ENCODE results near the gene ARPP19. TPM values are rescaled to one million over a fixed set of nuclear protein-coding genes. Genes with fewer than 3 reads are reported as not detected.

The ARPP19 gene
- polyA plus RNA-seq, 3 donors, result 26.2 to 48.3 (median 44.4) TPM

- Histone ChIP-seq H3K4me3 (replicated peaks in 1 of 3; ENCODE audit: low read depth in 2 of 3, low read length in 3 of 3) (no peak overlapping the region), H3K79me2 (ENCODE audit: insufficient read depth, low read length) (peaks cover 98% of the 10 kb centered on the region), H3K4me1 (ENCODE audit: control insufficient read depth in 1 of 2, insufficient read depth in 2 of 2, low read length in 2 of 2) (peaks cover 27 to 29% of the 10 kb centered on the region in 2 donors), H3K36me3 (replicated peaks in 1 of 2; ENCODE audit: control insufficient read depth in 1 of 2, insufficient read depth in 2 of 2, low read length in 2 of 2) (peaks cover 18 to 45% of the 10 kb centered on the region in 2 donors), H3K9me3 (replicated peaks in 1 of 2; ENCODE audit: control insufficient read depth in 1 of 2, insufficient read depth in 1 of 2, low read length in 2 of 2) (no peaks in the 10 kb centered on the region), H3K27ac (ENCODE audit: low read depth in 1 of 2, low read length in 2 of 2) (peak overlapping the region in 1 of 2 donors; percentile 60), H3K4me2 (replicated peaks; ENCODE audit: extremely low read depth, low read length, poor library complexity, severe bottlenecking) (no peak overlapping the region), H4K20me1 (ENCODE audit: insufficient read depth, low read length) (peaks cover 49% of the 10 kb centered on the region), H3K27me3 (ENCODE audit: control insufficient read depth in 2 of 2, insufficient read depth in 2 of 2, low read length in 2 of 2) (no peaks in the 10 kb centered on the region), H2AFZ (ENCODE audit: insufficient read depth, low read depth, low read length, poor library complexity, severe bottlenecking) (no peak overlapping the region), H3K9ac (ENCODE audit: insufficient read depth, low read length, poor library complexity, severe bottlenecking) (no peak overlapping the region)
- DNase-seq, result no peak
- no peak overlapping the region for H3K4me3 Mint-ChIP-seq
- no peak for TF ChIP-seq CTCF (IDR thresholded peaks at IDR 0.05)
- peaks cover 45% of the 10 kb centered on the region for H3K4me1 Mint-ChIP-seq
- intact Hi-C loops (cut with micrococcal nuclease), result no loop called here
- H3K27me3 Mint-ChIP-seq (ENCODE audit: low read depth in 3 of 3), result no peaks in the 10 kb centered on the region
- H3K36me3 Mint-ChIP-seq, result peaks cover 23 to 35% of the 10 kb centered on the region in 2 donors
- H3K27ac Mint-ChIP-seq, result peak overlapping the region in 4 of 7 donors; percentile 5 to 43 (median 21)
- H3K9me3 Mint-ChIP-seq, result no peaks in the 10 kb centered on the region
Observed at GRCh38 chr15:52557274-52557641, 11.6 kb downstream of the ARPP19 start.

GRCh38 chr15:52556524-52557273, 12.1 kb downstream of the ARPP19 start:
- no peak overlapping the region for H3K4me3 ChIP-seq (replicated peaks in 1 of 3; ENCODE audit: low read depth in 2 of 3, low read length in 3 of 3)
- H3K27ac Mint-ChIP-seq, result peak overlapping the region in 6 of 7 donors; percentile 13 to 58 (median 30)
- intact Hi-C loops (cut with micrococcal nuclease), result no loop called here
- H3K79me2 ChIP-seq (ENCODE audit: insufficient read depth, low read length), result peaks cover 95% of the 10 kb centered on the region
- no peaks in the 10 kb centered on the region for H3K27me3 Mint-ChIP-seq (ENCODE audit: low read depth in 3 of 3)
- no peaks in the 10 kb centered on the region for H3K9me3 Mint-ChIP-seq
- H3K36me3 Mint-ChIP-seq, result peaks cover 21 to 35% of the 10 kb centered on the region in 2 donors
- H2AFZ ChIP-seq (ENCODE audit: insufficient read depth, low read depth, low read length, poor library complexity, severe bottlenecking), result no peak overlapping the region
- no peak for TF ChIP-seq CTCF (IDR thresholded peaks at IDR 0.05)
- H4K20me1 ChIP-seq (ENCODE audit: insufficient read depth, low read length), result peaks cover 43% of the 10 kb centered on the region
- peak overlapping the region in 1 of 2 donors; percentile 60 for H3K27ac ChIP-seq (ENCODE audit: low read depth in 1 of 2, low read length in 2 of 2)
- H3K4me2 ChIP-seq (replicated peaks; ENCODE audit: extremely low read depth, low read length, poor library complexity, severe bottlenecking), result no peak overlapping the region
- H3K4me3 Mint-ChIP-seq, result no peak overlapping the region
- peaks cover 18 to 45% of the 10 kb centered on the region in 2 donors for H3K36me3 ChIP-seq (replicated peaks in 1 of 2; ENCODE audit: control insufficient read depth in 1 of 2, insufficient read depth in 2 of 2, low read length in 2 of 2)
- peaks cover 33 to 35% of the 10 kb centered on the region in 2 donors for H3K4me1 ChIP-seq (ENCODE audit: control insufficient read depth in 1 of 2, insufficient read depth in 2 of 2, low read length in 2 of 2)
- no peak overlapping the region for H3K9ac ChIP-seq (ENCODE audit: insufficient read depth, low read length, poor library complexity, severe bottlenecking)
- H3K27me3 ChIP-seq (ENCODE audit: control insufficient read depth in 2 of 2, insufficient read depth in 2 of 2, low read length in 2 of 2), result no peaks in the 10 kb centered on the region
- DNase-seq, result peak in 2 of 3 donors; percentile 14 to 37
- H3K9me3 ChIP-seq (replicated peaks in 1 of 2; ENCODE audit: control insufficient read depth in 1 of 2, insufficient read depth in 1 of 2, low read length in 2 of 2), result no peaks in the 10 kb centered on the region
- H3K4me1 Mint-ChIP-seq, result peaks cover 51% of the 10 kb centered on the region
- no CpG with 5 or more reads among the region's 3 CpGs for WGBS (ENCODE audit: insufficient coverage)

All from CD14-positive monocyte (primary cell).